Measurements from ENCODE around the gene GTF2F2.
"Not testable (repeated sequence)": the region's sequence is repeated elsewhere in the genome, so short reads cannot be mapped to it uniquely, and the experiment has no call there.

GTF2F2 gene

DNA sequence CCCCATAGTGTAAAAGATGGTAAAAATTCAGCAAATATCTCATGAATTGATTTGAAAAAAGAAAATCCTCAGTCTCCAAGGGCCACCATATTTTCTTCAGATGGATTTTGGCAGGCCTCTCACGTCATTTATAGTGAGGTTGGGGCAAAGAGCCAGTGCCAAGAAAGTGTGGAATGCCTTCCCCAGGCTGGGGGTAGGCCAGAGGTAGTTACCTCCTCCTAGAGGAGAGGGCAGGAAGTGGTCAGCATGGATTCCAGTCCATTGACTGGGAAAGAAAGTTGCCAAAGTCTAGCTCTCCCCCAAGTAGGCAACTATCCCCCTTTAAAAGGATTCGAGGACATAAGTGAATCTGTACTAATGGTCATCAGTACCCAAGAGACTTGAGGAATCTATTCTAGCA is 148.9 kb downstream of the GTF2F2 start:
- no peaks in the 10 kb centered on the region for H3K4me1 ChIP-seq (ENCODE audit: insufficient read depth, low read length)
- no peak overlapping the region for H2AFZ ChIP-seq (ENCODE audit: low read depth, low read length)
- no peaks in the 10 kb centered on the region for H3K27me3 ChIP-seq (ENCODE audit: insufficient read depth, low read length)
- peaks cover 17% of the 10 kb centered on the region for H3K36me3 ChIP-seq (ENCODE audit: insufficient read depth, low read length)
- H3K4me3 ChIP-seq (ENCODE audit: low read length): no peak overlapping the region
- no peaks in the 10 kb centered on the region for H3K9me3 ChIP-seq (ENCODE audit: low read length)

GRCh38 chr13:45276913-45277312 is 156.6 kb downstream of the GTF2F2 start:
- Histone ChIP-seq H3K27me3 (ENCODE audit: insufficient read depth, low read length) (no peaks in the 10 kb centered on the region), H3K36me3 (ENCODE audit: insufficient read depth, low read length) (peaks cover 6% of the 10 kb centered on the region), H3K9me3 (ENCODE audit: low read length) (peaks cover 6% of the 10 kb centered on the region), H2AFZ (ENCODE audit: low read depth, low read length) (no peak overlapping the region), H3K4me3 (ENCODE audit: low read length) (no peak overlapping the region), H3K4me1 (ENCODE audit: insufficient read depth, low read length) (no peaks in the 10 kb centered on the region)

DNA sequence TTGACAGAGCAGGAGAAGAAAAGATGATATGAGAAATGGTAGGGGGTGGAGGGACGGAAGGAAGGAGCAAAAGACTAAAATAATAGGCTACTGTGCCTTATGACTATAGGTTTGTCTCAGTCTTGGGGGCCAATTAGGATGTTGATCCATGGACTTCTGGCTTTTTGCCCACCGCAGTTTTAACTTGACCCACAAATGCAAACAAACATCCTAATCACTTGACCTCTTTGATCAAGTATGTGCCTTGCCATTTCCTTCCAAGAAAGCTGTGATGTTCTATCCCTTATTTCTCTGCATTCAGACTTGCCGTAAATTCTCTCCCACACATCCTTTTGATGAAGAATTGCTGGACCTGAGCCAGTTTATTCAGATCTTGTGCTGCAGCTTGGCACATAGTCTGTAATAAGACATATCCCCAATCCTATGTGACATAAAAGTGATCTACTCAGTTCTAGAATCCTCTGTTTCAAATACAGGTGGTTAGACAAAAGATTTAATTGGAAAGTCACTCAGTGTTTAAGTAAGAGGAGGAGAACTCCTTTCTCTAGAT is 157.9 kb downstream of the GTF2F2 start:
- Histone ChIP-seq H3K36me3 (ENCODE audit: insufficient read depth, low read length) (peaks cover 6% of the 10 kb centered on the region), H2AFZ (ENCODE audit: low read depth, low read length) (no peak overlapping the region), H3K27me3 (ENCODE audit: insufficient read depth, low read length) (no peaks in the 10 kb centered on the region), H3K9me3 (ENCODE audit: low read length) (peaks cover 6% of the 10 kb centered on the region), H3K4me3 (ENCODE audit: low read length) (no peak overlapping the region), H3K4me1 (ENCODE audit: insufficient read depth, low read length) (no peaks in the 10 kb centered on the region)

DNA sequence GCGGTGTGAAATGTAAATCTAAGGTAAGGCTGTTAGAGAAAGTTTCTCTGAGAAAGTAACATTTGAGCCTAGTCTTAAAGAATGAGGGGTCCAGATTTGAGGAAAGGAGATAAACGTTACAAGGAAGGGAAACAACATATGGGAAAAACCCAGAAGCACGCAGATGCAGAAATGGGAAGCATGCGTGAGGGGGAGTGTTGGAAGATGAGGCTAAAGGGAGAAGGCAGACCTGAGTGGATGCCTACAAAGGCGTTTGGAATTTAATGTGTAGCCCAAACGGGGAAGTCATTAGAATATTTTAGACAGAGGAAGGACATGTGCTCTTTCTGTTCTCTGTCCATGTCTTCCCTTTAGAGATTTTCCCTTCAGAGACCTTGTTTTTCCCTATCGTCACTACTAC is 159.7 kb downstream of the GTF2F2 start:
- H3K36me3 ChIP-seq (ENCODE audit: insufficient read depth, low read length): peaks cover 18% of the 10 kb centered on the region
- no peaks in the 10 kb centered on the region for H3K4me1 ChIP-seq (ENCODE audit: insufficient read depth, low read length)
- no peaks in the 10 kb centered on the region for H3K27me3 ChIP-seq (ENCODE audit: insufficient read depth, low read length)
- H3K9me3 ChIP-seq (ENCODE audit: low read length): peaks cover 6% of the 10 kb centered on the region
- H3K4me3 ChIP-seq (ENCODE audit: low read length): no peak overlapping the region
- H2AFZ ChIP-seq (ENCODE audit: low read depth, low read length): no peak overlapping the region

GRCh38 chr13:45280751-45281634 is 160.7 kb downstream of the GTF2F2 start:
- H2AFZ ChIP-seq (ENCODE audit: low read depth, low read length): no peak overlapping the region
- H3K27me3 ChIP-seq (ENCODE audit: insufficient read depth, low read length): no peaks in the 10 kb centered on the region
- H3K36me3 ChIP-seq (ENCODE audit: insufficient read depth, low read length): peaks cover 20% of the 10 kb centered on the region
- H3K4me1 ChIP-seq (ENCODE audit: insufficient read depth, low read length): no peaks in the 10 kb centered on the region
- no peak overlapping the region for H3K4me3 ChIP-seq (ENCODE audit: low read length)
- peaks cover 6% of the 10 kb centered on the region for H3K9me3 ChIP-seq (ENCODE audit: low read length)

GRCh38 chr13:45282994-45283393 is 162.7 kb downstream of the GTF2F2 start:
- Histone ChIP-seq H3K4me3 (ENCODE audit: low read length) (no peak overlapping the region), H3K9me3 (ENCODE audit: low read length) (no peaks in the 10 kb centered on the region), H3K27me3 (ENCODE audit: insufficient read depth, low read length) (no peaks in the 10 kb centered on the region), H3K36me3 (ENCODE audit: insufficient read depth, low read length) (peaks cover 23% of the 10 kb centered on the region), H2AFZ (ENCODE audit: low read depth, low read length) (no peak overlapping the region), H3K4me1 (ENCODE audit: insufficient read depth, low read length) (no peaks in the 10 kb centered on the region)

DNA sequence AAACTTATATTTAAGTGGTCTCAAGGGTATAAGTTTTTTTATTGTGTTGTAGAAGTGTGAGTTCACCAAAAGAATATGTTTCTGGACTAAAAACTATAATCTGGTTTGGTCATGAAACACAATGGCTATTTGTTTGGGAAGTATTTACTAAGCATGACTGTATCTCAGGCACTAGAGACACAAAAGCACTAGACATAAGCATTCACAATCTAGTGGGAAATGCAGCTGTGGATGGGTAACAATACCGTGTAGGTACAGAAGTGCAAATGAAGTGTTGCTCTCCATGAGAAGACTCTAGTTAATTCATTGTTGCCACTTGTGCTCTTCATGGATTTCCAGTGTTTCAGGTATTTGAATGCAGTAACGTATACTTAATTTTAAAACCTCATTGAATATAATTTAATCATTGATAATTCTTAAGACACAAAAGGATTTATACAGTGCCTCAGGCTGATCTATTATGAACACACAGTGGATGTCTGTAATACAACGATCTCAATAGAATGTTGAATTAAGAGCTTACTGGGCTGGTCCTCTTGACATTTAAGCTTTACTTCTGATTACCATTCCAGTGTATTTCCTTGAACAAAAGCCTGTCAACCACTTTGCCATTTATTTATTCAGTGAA is 169.7 kb downstream of the GTF2F2 start:
- Histone ChIP-seq H2AFZ (ENCODE audit: low read depth, low read length) (no peak overlapping the region), H3K27me3 (ENCODE audit: insufficient read depth, low read length) (no peaks in the 10 kb centered on the region), H3K4me3 (ENCODE audit: low read length) (no peak overlapping the region), H3K4me1 (ENCODE audit: insufficient read depth, low read length) (no peaks in the 10 kb centered on the region), H3K9me3 (ENCODE audit: low read length) (no peaks in the 10 kb centered on the region), H3K36me3 (ENCODE audit: insufficient read depth, low read length) (peaks cover 11% of the 10 kb centered on the region)

- Histone ChIP-seq H3K36me3 (ENCODE audit: insufficient read depth, low read length) (peaks cover 8% of the 10 kb centered on the region), H3K9me3 (ENCODE audit: low read length) (no peaks in the 10 kb centered on the region), H2AFZ (ENCODE audit: low read depth, low read length) (no peak overlapping the region), H3K4me3 (ENCODE audit: low read length) (no peak overlapping the region), H3K4me1 (ENCODE audit: insufficient read depth, low read length) (no peaks in the 10 kb centered on the region), H3K27me3 (ENCODE audit: insufficient read depth, low read length) (no peaks in the 10 kb centered on the region)
Observed at GRCh38 chr13:45292176-45292575, 171.9 kb downstream of the GTF2F2 start.

- Histone ChIP-seq H2AFZ (ENCODE audit: low read depth, low read length) (no peak overlapping the region), H3K4me1 (ENCODE audit: insufficient read depth, low read length) (no peaks in the 10 kb centered on the region), H3K4me3 (ENCODE audit: low read length) (no peak overlapping the region), H3K9me3 (ENCODE audit: low read length) (no peaks in the 10 kb centered on the region), H3K36me3 (ENCODE audit: insufficient read depth, low read length) (no peaks in the 10 kb centered on the region), H3K27me3 (ENCODE audit: insufficient read depth, low read length) (no peaks in the 10 kb centered on the region)
Observed at GRCh38 chr13:45295536-45295935, 175.2 kb downstream of the GTF2F2 start.

GRCh38 chr13:45296259-45296658 is 175.9 kb downstream of the GTF2F2 start:
- H3K4me3 ChIP-seq (ENCODE audit: low read length): no peak overlapping the region
- H3K36me3 ChIP-seq (ENCODE audit: insufficient read depth, low read length): no peaks in the 10 kb centered on the region
- H3K27me3 ChIP-seq (ENCODE audit: insufficient read depth, low read length): no peaks in the 10 kb centered on the region
- H3K9me3 ChIP-seq (ENCODE audit: low read length): no peaks in the 10 kb centered on the region
- H3K4me1 ChIP-seq (ENCODE audit: insufficient read depth, low read length): no peaks in the 10 kb centered on the region
- no peak overlapping the region for H2AFZ ChIP-seq (ENCODE audit: low read depth, low read length)

DNA sequence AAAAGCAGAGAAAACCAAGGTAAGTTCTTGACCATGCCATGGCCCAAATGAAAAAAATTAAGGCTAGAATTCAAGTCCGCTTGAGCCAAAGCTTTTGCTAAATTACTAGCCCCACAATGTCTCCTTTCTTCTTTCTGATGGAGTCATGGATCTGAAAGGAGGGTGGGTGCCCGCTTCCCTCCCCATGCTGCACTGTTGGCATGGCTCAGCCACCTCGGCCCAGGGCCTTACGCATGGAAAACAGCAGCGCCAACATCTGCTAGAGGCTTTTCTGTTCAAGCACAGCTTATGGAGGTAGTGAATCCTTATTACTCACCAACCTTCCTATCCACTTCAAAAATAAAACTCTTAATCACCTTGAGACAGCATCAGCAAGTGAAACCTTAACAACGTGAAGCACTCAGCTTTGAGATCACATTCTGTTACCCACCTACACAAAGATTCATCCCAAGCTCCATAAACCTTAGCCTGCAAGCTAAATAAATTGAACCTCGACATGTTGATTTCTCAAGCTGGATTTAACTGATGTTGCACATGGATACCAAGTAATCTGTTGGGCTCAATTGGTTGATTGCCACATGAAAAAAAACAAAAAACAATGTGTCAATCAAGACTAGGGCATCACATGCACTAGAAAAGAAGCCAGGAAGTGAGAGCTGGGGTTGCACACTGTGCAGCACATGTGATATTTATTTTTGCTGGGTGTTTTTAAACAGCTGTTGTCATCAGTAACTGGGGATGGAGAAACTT is 177.3 kb downstream of the GTF2F2 start:
- no peaks in the 10 kb centered on the region for H3K9me3 ChIP-seq (ENCODE audit: low read length)

GRCh38 chr13:45298206-45298505 is 177.8 kb downstream of the GTF2F2 start:
- peaks cover 7% of the 10 kb centered on the region for H3K4me1 ChIP-seq (ENCODE audit: insufficient read depth, low read length)
- no peaks in the 10 kb centered on the region for H3K27me3 ChIP-seq (ENCODE audit: insufficient read depth, low read length)
- H3K4me3 ChIP-seq (ENCODE audit: low read length): no peak overlapping the region
- no peak overlapping the region for H2AFZ ChIP-seq (ENCODE audit: low read depth, low read length)
- no peaks in the 10 kb centered on the region for H3K36me3 ChIP-seq (ENCODE audit: insufficient read depth, low read length)
- H3K9me3 ChIP-seq (ENCODE audit: low read length): no peaks in the 10 kb centered on the region

More for the DNA sequence above, 177.3 kb downstream of the GTF2F2 start:
- Histone ChIP-seq H3K27me3 (ENCODE audit: insufficient read depth, low read length) (no peaks in the 10 kb centered on the region), H3K4me1 (ENCODE audit: insufficient read depth, low read length) (peaks cover 3% of the 10 kb centered on the region), H3K36me3 (ENCODE audit: insufficient read depth, low read length) (no peaks in the 10 kb centered on the region), H2AFZ (ENCODE audit: low read depth, low read length) (no peak overlapping the region), H3K4me3 (ENCODE audit: low read length) (no peak overlapping the region)

GRCh38 chr13:45298550-45298949 is 178.2 kb downstream of the GTF2F2 start:
- not testable (repeated sequence) for H2AFZ ChIP-seq (ENCODE audit: low read depth, low read length); H3K4me1 ChIP-seq (ENCODE audit: insufficient read depth, low read length); H3K36me3 ChIP-seq (ENCODE audit: insufficient read depth, low read length); H3K9me3 ChIP-seq (ENCODE audit: low read length); H3K27me3 ChIP-seq (ENCODE audit: insufficient read depth, low read length); H3K4me3 ChIP-seq (ENCODE audit: low read length)
